ENCODE data around the gene FAM110A.
"Not testable (repeated sequence)": the region's sequence is repeated elsewhere in the genome, so short reads cannot be mapped to it uniquely, and the experiment has no call there.

GRCh38 chr20:798746-799145, 34.8 kb upstream of the FAM110A start:
- TF ChIP-seq, protein P1, sequence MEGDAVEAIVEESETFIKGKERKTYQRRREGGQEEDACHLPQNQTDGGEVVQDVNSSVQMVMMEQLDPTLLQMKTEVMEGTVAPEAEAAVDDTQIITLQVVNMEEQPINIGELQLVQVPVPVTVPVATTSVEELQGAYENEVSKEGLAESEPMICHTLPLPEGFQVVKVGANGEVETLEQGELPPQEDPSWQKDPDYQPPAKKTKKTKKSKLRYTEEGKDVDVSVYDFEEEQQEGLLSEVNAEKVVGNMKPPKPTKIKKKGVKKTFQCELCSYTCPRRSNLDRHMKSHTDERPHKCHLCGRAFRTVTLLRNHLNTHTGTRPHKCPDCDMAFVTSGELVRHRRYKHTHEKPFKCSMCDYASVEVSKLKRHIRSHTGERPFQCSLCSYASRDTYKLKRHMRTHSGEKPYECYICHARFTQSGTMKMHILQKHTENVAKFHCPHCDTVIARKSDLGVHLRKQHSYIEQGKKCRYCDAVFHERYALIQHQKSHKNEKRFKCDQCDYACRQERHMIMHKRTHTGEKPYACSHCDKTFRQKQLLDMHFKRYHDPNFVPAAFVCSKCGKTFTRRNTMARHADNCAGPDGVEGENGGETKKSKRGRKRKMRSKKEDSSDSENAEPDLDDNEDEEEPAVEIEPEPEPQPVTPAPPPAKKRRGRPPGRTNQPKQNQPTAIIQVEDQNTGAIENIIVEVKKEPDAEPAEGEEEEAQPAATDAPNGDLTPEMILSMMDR (IDR thresholded peaks at IDR 0.05) = not testable (repeated sequence)
- not testable (repeated sequence) for TF ChIP-seq POLR2A (IDR thresholded peaks at IDR 0.05); POLR2AphosphoS5 (IDR thresholded peaks at IDR 0.05; ENCODE audit: insufficient read depth in 1 of 2, low read depth in 1 of 2)

Measured in vagina (tissue), 2 donors.